GM23338 (cell line): ENCODE measurements around the gene NPEPPS. TPM values are rescaled to one million over a fixed set of nuclear protein-coding genes. Genes with fewer than 3 reads are reported as not detected.
"Not testable (repeated sequence)": the region's sequence is repeated elsewhere in the genome, so short reads cannot be mapped to it uniquely, and the experiment has no call there.

Experiments
- ATAC-seq: fragments of 200-7000 bp; cut with Tn5 transposase; 3 replicates; pipeline ENCODE4 v1.9.1; 2020
- DNase-seq: peaks from one replicate; pipeline ENCODE4 v3.0.0-alpha.2; 2015; ENCODE audit warnings: low spot score
- H2AFZ ChIP-seq: fragments of 200-600 bp; sonication (generic); 2 replicates; pipeline ENCODE4 v1.8.0; 2016; ENCODE audit warnings: antibody characterized with exemption, mild to moderate bottlenecking, moderate library complexity
- H3F3A ChIP-seq: fragments of 200-600 bp; sonication (generic); replicated peaks from 2 replicates; pipeline ENCODE4 v1.8.0; 2017; ENCODE audit warnings: antibody characterized with exemption, mixed run types, low read depth
- H3K27ac ChIP-seq: fragments of 200-600 bp; sonication (generic); 2 replicates; pipeline ENCODE4 v1.6.1; 2016; ENCODE audit warnings: low read depth
- H3K27me3 ChIP-seq: fragments of 200-600 bp; sonication (generic); 2 replicates; pipeline ENCODE4 v1.8.0; 2016; ENCODE audit warnings: mild to moderate bottlenecking, mixed run types, moderate library complexity; ENCODE audit not compliant: insufficient read depth
- H3K36me3 ChIP-seq: fragments of 200-600 bp; sonication (generic); 2 replicates; pipeline ENCODE4 v1.8.0; 2016; ENCODE audit warnings: mild to moderate bottlenecking; ENCODE audit not compliant: insufficient read depth
- H3K4me1 ChIP-seq: fragments of 200-600 bp; sonication (generic); 2 replicates; pipeline ENCODE4 v1.8.0; 2016; ENCODE audit warnings: mild to moderate bottlenecking, moderate library complexity; ENCODE audit not compliant: insufficient read depth
- H3K4me2 ChIP-seq: fragments of 200-600 bp; sonication (generic); 2 replicates; pipeline ENCODE4 v1.7.1; 2017; ENCODE audit warnings: mixed run types
- H3K4me3 ChIP-seq: fragments of 200-600 bp; sonication (generic); 2 replicates; pipeline ENCODE4 v1.6.1; 2016; ENCODE audit warnings: mixed run types
- H3K79me2 ChIP-seq: fragments of 200-600 bp; sonication (generic); replicated peaks from 2 replicates; pipeline ENCODE4 v1.8.0; 2017; ENCODE audit warnings: mild to moderate bottlenecking; ENCODE audit not compliant: insufficient read depth
- H3K9me2 ChIP-seq: fragments of 200-600 bp; sonication (generic); 2 replicates; pipeline ENCODE4 v1.8.0; 2017; ENCODE audit not compliant: insufficient read depth
- H4K20me1 ChIP-seq: fragments of 200-600 bp; sonication (generic); replicated peaks from 2 replicates; pipeline ENCODE4 v1.8.0; 2017; ENCODE audit warnings: mild to moderate bottlenecking; ENCODE audit not compliant: insufficient read depth
- H3K27ac Mint-ChIP-seq: 2 replicates; pipeline ENCODE4 v1.8.0; 2020; ENCODE audit warnings: inconsistent platforms, mild to moderate bottlenecking, moderate library complexity, mixed read lengths
- H3K27me3 Mint-ChIP-seq: 3 replicates; pipeline ENCODE4 v1.8.0; 2022; ENCODE audit warnings: low read depth, mild to moderate bottlenecking, moderate library complexity, mixed read lengths, inconsistent platforms; ENCODE audit not compliant: insufficient read depth, poor library complexity
- H3K36me3 Mint-ChIP-seq: 3 replicates; pipeline ENCODE4 v1.8.0; 2021; ENCODE audit warnings: low read depth, mild to moderate bottlenecking, inconsistent platforms, moderate library complexity, mixed read lengths
- H3K4me1 Mint-ChIP-seq: 3 replicates; pipeline ENCODE4 v1.8.0; 2020; ENCODE audit warnings: mild to moderate bottlenecking, inconsistent platforms, mixed read lengths
- H3K4me3 Mint-ChIP-seq: 3 replicates; pipeline ENCODE4 v1.8.0; 2021; ENCODE audit warnings: moderate library complexity, mild to moderate bottlenecking, inconsistent platforms, mixed read lengths
- H3K9me3 Mint-ChIP-seq: 3 replicates; pipeline ENCODE4 v1.8.0; 2020; ENCODE audit warnings: moderate library complexity, mild to moderate bottlenecking, inconsistent platforms, mixed read lengths
- polyA plus RNA-seq: library from polyadenylated mRNA; unstranded; fragments of >200 nt; fragmentation: Nextera tagmentation; extraction: Ambion mirVana; gene quantifications from 2 replicates; pipeline ENCODE4 v1.2.1, GENCODE V29; 2016
- total RNA-seq: library from RNA; depleted of rRNA; stranded (reverse); fragments of >200 nt; shearing (Covaris generic); gene quantifications from 2 replicates; pipeline ENCODE4 v1.2.3, GENCODE V29; 2014

NPEPPS gene
- total and polyA plus RNA-seq, 2 experiments from 2014 or later = 91.5 to 113 TPM

DNA sequence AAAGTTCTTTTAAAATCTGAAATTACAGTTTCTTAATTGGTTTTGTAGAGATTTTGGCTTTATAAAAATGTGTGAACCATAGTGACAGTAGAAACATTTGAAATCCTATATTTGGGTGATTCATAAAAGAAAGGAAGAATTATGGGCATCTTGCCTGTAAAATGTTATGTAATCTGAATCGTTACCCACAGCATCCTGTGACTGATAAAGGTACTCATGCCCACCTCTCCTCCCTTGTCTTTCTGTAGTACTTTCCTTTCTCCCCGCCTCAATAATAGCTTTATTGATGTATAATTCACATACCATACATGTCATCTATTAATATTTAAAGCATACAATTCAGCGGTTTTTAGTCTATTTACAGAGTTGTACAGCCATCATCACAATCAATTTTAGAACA, 36.4 kb downstream of the NPEPPS start:
- H3K4me1 ChIP-seq, H3K27me3 Mint-ChIP-seq, H3K36me3 ChIP-seq, H3K27ac ChIP-seq, H3K27ac Mint-ChIP-seq, H3F3A ChIP-seq, H3K4me1 Mint-ChIP-seq, ATAC-seq, H3K4me3 Mint-ChIP-seq, H3K9me3 Mint-ChIP-seq, H3K27me3 ChIP-seq, H2AFZ ChIP-seq, H3K4me2 ChIP-seq, H3K9me2 ChIP-seq, H3K4me3 ChIP-seq, H3K79me2 ChIP-seq, DNase-seq, H4K20me1 ChIP-seq: not testable (repeated sequence)
- H3K36me3 Mint-ChIP-seq = peaks cover 19% of the 10 kb centered on the region; the same call in 2 of the 3 replicates

DNA sequence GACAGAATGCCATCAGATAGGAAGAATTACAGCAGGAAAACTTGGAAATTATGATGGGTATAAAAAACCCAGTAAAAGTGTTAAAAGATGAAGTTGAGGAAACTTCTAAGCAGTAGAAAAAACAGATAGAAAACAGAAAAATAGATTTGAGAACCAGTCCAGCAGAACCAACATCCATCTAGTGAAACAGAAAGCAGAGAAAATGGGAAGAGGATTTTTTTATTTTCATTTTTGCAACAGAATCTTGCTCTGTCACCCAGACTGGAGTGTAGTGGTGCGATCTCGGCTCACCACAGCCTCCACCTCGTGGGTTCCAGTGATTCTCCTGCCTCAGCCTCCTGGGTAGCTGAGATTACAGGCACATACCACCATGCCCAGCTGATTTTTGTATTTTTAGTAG, 41.7 kb downstream of the NPEPPS start:
- H3K4me3 ChIP-seq, H3K4me1 Mint-ChIP-seq, H3K27me3 ChIP-seq, H3F3A ChIP-seq, H3K4me3 Mint-ChIP-seq, H3K4me1 ChIP-seq, H2AFZ ChIP-seq, H3K27me3 Mint-ChIP-seq, H3K27ac ChIP-seq, H3K9me2 ChIP-seq, H3K4me2 ChIP-seq, H3K9me3 Mint-ChIP-seq, H4K20me1 ChIP-seq, H3K79me2 ChIP-seq, ATAC-seq, DNase-seq, H3K27ac Mint-ChIP-seq, H3K36me3 ChIP-seq: not testable (repeated sequence)
- H3K36me3 Mint-ChIP-seq = peaks cover 16% of the 10 kb centered on the region; the same call in 2 of the 3 replicates

DNA sequence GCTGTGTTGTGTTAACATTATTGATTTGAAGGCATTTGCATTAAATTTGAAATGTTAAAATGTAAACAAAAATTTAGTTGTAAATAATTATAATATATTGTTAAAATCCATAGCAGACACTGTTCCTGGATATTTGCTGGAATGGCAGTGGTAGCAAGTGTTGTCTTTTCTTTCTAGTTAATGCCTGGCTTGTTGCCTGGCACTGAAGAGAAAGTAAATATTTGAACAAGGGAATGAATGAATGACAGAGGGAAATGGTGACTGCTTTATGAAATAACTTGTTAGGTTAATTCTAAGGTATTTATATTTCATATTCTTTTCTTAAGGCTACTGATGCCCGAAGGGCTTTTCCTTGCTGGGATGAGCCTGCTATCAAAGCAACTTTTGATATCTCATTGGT, 51.5 kb downstream of the NPEPPS start:
- not testable (repeated sequence) for H2AFZ ChIP-seq, ATAC-seq, H3K36me3 ChIP-seq, H3K4me1 Mint-ChIP-seq, H4K20me1 ChIP-seq, H3K27ac Mint-ChIP-seq, H3K4me2 ChIP-seq, H3K79me2 ChIP-seq, H3F3A ChIP-seq, H3K27ac ChIP-seq, H3K9me2 ChIP-seq, H3K36me3 Mint-ChIP-seq, H3K27me3 Mint-ChIP-seq, H3K4me1 ChIP-seq, H3K4me3 Mint-ChIP-seq, H3K27me3 ChIP-seq, H3K4me3 ChIP-seq, H3K9me3 Mint-ChIP-seq, DNase-seq

DNA sequence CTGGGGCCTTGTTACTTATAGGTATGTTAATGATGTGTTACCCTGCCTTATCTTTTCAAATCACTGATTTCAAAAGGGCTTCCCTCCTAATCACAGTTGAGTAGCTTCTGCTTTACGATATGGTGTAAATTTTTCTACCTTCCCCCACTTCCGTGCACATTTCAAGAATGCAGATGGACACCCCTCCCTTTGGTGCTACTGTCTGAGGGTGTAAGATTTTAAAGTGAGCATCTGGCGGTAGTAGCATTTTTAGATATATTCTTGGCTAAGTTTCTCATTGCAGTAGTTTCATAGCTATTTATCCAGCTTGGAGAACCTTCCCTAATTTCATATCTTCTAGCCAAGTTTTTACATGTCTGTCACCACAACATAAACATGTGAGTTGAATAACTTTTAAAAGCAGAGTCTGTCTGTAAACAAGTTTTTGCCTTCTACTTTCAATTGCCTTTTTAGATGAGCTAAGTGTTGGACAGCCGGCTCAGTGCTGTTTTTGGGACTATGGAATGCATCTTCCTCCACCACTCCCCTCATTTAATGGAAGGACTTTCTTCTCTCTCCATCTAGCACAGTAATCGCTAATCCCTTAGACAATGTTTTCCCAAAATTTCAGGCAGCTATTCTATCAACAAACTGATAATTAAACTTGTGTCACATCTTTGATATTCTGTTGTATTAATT, 55.6 kb downstream of the NPEPPS start:
- H3K36me3 ChIP-seq, H3K4me3 Mint-ChIP-seq, H3K9me3 Mint-ChIP-seq, H3F3A ChIP-seq, H3K9me2 ChIP-seq, H3K4me1 ChIP-seq, H3K27me3 Mint-ChIP-seq, DNase-seq, H3K27ac ChIP-seq, H3K4me2 ChIP-seq, H2AFZ ChIP-seq, H4K20me1 ChIP-seq, H3K27me3 ChIP-seq, H3K4me3 ChIP-seq, H3K27ac Mint-ChIP-seq, ATAC-seq, H3K4me1 Mint-ChIP-seq, H3K79me2 ChIP-seq: not testable (repeated sequence)
- peaks cover 11% of the 10 kb centered on the region; the same call in 2 of the 3 replicates for H3K36me3 Mint-ChIP-seq

DNA sequence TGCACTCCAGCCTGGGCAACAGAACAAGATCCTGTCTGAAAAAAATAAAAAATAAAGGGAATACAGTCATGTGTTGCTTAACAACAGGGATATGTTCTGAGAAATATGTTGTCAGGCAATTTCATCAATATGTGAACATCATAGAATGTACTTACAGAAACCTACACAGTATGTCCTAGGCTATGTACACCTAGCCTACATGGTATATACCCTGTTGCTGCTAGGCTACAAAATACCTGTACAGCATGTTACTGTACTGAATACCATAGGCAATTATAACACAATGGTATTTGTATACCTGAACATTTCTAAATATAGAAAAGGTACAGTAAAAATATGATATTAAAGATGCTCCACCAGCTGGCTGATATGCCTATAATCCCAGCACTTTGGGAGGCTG, 62.6 kb downstream of the NPEPPS start:
- not testable (repeated sequence) for H3K9me3 Mint-ChIP-seq, H3F3A ChIP-seq, H3K79me2 ChIP-seq, H3K27me3 Mint-ChIP-seq, H3K4me2 ChIP-seq, H3K36me3 ChIP-seq, H3K4me3 ChIP-seq, H3K4me1 Mint-ChIP-seq, H3K4me3 Mint-ChIP-seq, H3K4me1 ChIP-seq, H4K20me1 ChIP-seq, H3K9me2 ChIP-seq, H3K27ac ChIP-seq, H2AFZ ChIP-seq, H3K27ac Mint-ChIP-seq, H3K27me3 ChIP-seq, DNase-seq, ATAC-seq
- peaks cover 35% of the 10 kb centered on the region; the same call in 2 of the 3 replicates for H3K36me3 Mint-ChIP-seq
